Gastrocnemius medialis (tissue), 4 donors: ENCODE data around the gene TXNRD3.

Experiments
- POLR2A ChIP-seq, 2 donors: fragments of 450-650 bp; IDR thresholded peaks; one replicate each; pipeline ENCODE4 v1.6.1; 2017; ENCODE audit warnings: antibody characterized with exemption in 2 of 2, mild to moderate bottlenecking in 2 of 2, moderate library complexity in 2 of 2
- TF ChIP-seq, protein P1 (sequence below), 5 experiments: fragments of 450-650 bp in 3 of 5; fragments of 200-600 bp in 2 of 5; sonication (generic) in 2 of 5; IDR thresholded peaks in 4 of 5; conservative IDR thresholded peaks in 1 of 5; 1 replicate in 4 of 5; 2 replicates in 1 of 5; pipeline ENCODE4 v1.5.1; 2016 to 2019; ENCODE audit warnings: antibody characterized with exemption in 5 of 5, mild to moderate bottlenecking in 3 of 5, moderate library complexity in 3 of 5

DNA sequence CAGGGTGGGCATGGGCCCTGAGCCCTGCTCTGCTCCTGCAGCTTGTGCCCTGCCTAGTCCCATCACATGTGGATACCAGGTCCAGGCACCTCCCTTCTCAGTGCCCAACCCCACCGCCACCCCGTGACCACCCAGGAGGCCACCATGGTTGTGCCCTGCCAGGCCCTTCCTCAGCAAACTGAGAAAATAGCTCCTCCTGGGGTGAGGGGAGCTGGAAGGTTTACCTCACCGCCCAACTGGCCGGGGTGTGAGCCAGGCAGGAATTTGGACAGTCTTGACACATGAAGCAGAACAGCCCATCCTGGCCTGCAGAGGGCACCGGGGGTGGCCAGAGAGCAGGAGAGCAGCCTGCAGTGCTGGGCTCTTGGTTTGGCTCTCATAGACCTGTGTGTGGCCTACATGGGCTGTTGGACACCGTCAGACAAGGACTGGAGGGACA lies 84.8 kb downstream of the TXNRD3 start:
- TF ChIP-seq, protein P1, sequence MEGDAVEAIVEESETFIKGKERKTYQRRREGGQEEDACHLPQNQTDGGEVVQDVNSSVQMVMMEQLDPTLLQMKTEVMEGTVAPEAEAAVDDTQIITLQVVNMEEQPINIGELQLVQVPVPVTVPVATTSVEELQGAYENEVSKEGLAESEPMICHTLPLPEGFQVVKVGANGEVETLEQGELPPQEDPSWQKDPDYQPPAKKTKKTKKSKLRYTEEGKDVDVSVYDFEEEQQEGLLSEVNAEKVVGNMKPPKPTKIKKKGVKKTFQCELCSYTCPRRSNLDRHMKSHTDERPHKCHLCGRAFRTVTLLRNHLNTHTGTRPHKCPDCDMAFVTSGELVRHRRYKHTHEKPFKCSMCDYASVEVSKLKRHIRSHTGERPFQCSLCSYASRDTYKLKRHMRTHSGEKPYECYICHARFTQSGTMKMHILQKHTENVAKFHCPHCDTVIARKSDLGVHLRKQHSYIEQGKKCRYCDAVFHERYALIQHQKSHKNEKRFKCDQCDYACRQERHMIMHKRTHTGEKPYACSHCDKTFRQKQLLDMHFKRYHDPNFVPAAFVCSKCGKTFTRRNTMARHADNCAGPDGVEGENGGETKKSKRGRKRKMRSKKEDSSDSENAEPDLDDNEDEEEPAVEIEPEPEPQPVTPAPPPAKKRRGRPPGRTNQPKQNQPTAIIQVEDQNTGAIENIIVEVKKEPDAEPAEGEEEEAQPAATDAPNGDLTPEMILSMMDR (IDR thresholded peaks at IDR 0.05 in 4 of 5, conservative IDR thresholded peaks at IDR 0.05 in 1 of 5) = no peak
- no peak for TF ChIP-seq POLR2A (IDR thresholded peaks at IDR 0.05)
